T-helper 2 cell treated with Interferon-gamma antibody and Interleukin-4, amounts not matched to agents 100 ng/mL and 5 ng/mL, for 36 hours (primary cell): Measurements from ENCODE around the gene RCAN2. TPM values are rescaled to one million over a fixed set of nuclear protein-coding genes. Genes with fewer than 3 reads are reported as not detected.
"Not testable (repeated sequence)": the region's sequence is repeated elsewhere in the genome, so short reads cannot be mapped to it uniquely, and the experiment has no call there.

Experiments
- intact Hi-C: fragments of 100-400 bp; cut with micrococcal nuclease; formaldehyde crosslinking; loops from one replicate; pipeline ENCODE4 v1.15.1; 2023
- total RNA-seq: library from RNA; stranded (reverse); gene quantifications from 2 replicates; pipeline ENCODE4 v1.2.3, GENCODE V29; 2022

The RCAN2 gene
- total RNA-seq, 1 donor from 2014 or later = not detected

DNA sequence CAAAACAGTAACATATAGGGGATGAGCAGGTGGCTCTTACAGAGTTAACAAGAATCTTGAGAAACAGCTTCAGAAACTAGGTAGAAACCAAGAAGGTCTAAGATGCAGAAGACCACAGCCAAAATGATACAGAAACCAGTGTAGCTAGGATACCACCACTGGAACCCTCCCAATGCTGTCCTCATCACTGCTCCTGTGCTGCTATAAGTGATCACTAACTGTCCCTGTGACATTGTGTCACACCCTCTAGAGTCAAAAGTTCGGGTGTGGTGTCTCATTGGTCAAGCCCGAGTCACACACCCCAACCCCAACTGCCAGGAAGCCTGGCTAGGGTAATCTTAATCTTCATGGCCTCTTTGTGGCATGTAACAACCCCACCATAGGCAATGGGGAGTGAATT, 153.1 kb downstream of the RCAN2 start:
- intact Hi-C loops = no loop called here

- intact Hi-C loops = no loop called here
Observed at GRCh38 chr6:46334442-46334841, 156.8 kb downstream of the RCAN2 start.

DNA sequence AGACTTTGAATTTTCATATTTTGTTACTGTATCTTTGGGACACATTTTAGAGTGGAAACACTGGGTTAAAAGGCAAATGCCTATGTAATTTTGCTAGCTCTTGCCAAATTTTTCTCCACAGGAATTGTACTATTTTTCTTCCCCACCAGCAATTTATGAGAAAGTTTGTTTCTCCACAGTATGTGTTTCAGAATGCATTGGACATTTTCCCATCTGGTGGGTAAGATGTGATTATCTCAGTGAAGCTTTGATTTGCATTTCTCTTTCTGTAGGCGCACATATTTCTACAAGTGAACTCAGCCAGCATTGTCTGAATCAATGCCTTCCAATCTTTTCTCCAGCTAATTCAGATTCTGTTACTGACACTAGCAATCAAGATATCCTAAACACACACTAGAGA, 157.8 kb downstream of the RCAN2 start:
- intact Hi-C loops = no loop called here

- intact Hi-C loops = not testable (repeated sequence)
Observed at GRCh38 chr6:46332448-46332847, 158.8 kb downstream of the RCAN2 start.

GRCh38 chr6:46331461-46331860, 159.8 kb downstream of the RCAN2 start:
- intact Hi-C loops = no loop called here

GRCh38 chr6:46329568-46329967, 161.7 kb downstream of the RCAN2 start:
- intact Hi-C loops = no loop called here

- intact Hi-C loops = no loop called here
Observed at GRCh38 chr6:46327779-46328178, 163.5 kb downstream of the RCAN2 start.

GRCh38 chr6:46325561-46326530, 165.4 kb downstream of the RCAN2 start:
- intact Hi-C loops = no loop called here

GRCh38 chr6:46324706-46325105, 166.5 kb downstream of the RCAN2 start:
- intact Hi-C loops = no loop called here

GRCh38 chr6:46323966-46324622, 167.2 kb downstream of the RCAN2 start:
- intact Hi-C loops = no loop called here

DNA sequence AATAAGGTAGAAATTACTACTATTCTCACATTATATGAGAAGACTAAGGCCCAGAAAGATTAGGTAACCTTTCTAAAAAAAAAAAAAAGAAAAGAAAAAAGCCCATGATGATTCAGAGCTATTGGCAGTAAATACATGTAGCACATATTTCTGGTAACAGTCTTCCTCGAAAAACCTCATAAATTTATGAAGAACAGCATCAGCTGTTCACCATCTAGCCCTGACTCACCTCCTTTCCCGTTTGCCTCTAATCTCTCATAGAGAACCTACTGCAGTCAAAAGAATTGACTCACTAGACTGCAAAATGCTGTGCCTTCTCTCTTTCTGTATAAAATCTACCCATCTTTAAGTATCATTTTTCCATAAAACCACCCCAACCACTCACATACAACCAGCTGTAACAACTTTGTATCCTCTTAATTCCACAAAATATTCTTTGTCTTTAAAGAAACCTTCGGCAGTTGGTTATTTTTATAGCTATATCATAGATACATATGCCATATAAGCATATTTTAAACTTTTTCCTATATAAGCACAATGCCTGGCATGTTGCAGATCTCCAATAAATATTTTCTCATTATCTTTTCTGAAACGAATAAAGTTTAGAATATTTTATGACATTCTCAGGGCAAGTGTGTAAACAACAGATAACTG, 167.8 kb downstream of the RCAN2 start:
- intact Hi-C loops = no loop called here

DNA sequence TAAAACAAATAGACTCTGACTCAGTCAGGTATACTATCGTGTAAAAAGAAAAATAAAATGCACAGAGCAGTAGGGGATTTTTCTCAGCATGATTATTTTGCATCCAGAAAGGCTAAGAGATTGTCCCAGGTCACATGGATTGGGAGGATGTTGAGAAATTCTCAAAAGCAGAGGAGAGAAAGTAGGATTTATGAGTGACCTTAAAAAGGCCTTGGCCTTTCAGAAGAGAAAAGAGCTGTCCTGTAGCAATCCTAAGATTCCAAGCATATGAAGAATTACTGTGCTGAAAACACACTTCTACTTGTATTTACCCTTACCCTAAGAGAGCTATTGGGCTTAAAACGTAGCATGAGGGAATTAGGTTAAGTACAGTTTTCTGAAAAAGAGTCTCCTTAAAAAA, 170.7 kb downstream of the RCAN2 start:
- intact Hi-C loops = no loop called here

GRCh38 chr6:46315589-46315988, 175.7 kb downstream of the RCAN2 start:
- intact Hi-C loops = no loop called here

GRCh38 chr6:46312654-46313053, 178.6 kb downstream of the RCAN2 start:
- intact Hi-C loops = no loop called here

GRCh38 chr6:46310196-46310595, 181.1 kb downstream of the RCAN2 start:
- intact Hi-C loops = no loop called here

- intact Hi-C loops = no loop called here
Observed at GRCh38 chr6:46306431-46306830, 184.8 kb downstream of the RCAN2 start.

- intact Hi-C loops = no loop called here
Observed at GRCh38 chr6:46305833-46306232, 185.4 kb downstream of the RCAN2 start.

GRCh38 chr6:46305236-46305635, 186.0 kb downstream of the RCAN2 start:
- intact Hi-C loops = no loop called here

DNA sequence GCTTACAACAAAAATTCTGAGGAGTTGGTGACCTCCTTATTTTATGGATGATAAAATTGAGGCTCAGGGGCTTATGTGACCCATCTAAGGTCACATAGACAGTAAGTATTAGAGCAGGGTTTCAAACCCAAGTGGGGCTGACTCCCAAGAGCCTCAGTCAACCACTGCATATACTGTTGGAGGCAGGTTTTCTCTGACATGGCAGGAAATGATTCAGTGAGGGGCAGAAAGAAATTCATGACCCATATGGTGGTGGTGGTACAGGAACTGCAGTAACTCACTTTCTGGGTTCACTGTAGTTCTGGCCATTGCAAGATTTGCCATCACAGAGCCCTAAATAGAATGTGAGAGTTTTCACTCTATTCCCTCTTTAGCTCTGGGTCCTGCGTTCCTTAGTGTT, 188.4 kb downstream of the RCAN2 start:
- intact Hi-C loops = no loop called here

DNA sequence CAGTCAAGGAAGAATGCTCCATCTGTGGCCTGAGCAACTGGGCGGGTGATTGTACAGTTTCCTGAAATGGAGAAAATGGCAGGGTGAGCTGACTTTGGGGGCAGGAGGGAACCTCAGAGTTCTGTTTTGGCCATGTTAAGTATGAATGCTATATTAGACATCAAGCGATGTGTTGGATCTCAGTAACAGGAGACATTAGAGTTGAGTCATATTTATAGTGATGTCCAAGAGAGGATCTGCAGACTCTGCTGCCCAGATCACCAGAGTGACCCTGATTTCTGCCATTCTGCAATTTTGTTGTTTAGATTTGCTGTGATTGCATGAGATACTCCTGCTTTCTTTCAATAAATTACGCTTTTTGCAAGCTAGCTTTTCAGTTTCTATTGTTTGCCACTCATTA, 189.1 kb downstream of the RCAN2 start:
- intact Hi-C loops = no loop called here

- intact Hi-C loops = no loop called here
Observed at GRCh38 chr6:46299253-46299652, 192.0 kb downstream of the RCAN2 start.

GRCh38 chr6:46296586-46296985, 194.7 kb downstream of the RCAN2 start:
- intact Hi-C loops = no loop called here
